SK-N-SH (cell line): ENCODE measurements around the gene HPCAL1. TPM values are rescaled to one million over a fixed set of nuclear protein-coding genes. Genes with fewer than 3 reads are reported as not detected.

Experiments
- CTCF ChIA-PET: fragments of 300-600, 350-600 bp; formaldehyde crosslinking; extraction: SDS; loops from one replicate; lab custom pipeline; 2021; lab: Yijun Ruan, JAX
- POLR2A ChIA-PET: fragments of 350-600 bp; sonication (Branson Sonifier 250); formaldehyde crosslinking; extraction: SDS; loops from one replicate; lab custom pipeline; 2020; ENCODE audit warnings: antibody characterized with exemption, inconsistent platforms; lab: Yijun Ruan, JAX
- DNase-seq: peaks from one replicate; pipeline ENCODE4 v3.0.0; 2012
- H2AFZ ChIP-seq: fragments of 200-600 bp; sonication (generic); 2 replicates; pipeline ENCODE4 v1.8.1; 2016; ENCODE audit warnings: antibody characterized with exemption, mild to moderate bottlenecking, low read depth
- H3F3A ChIP-seq: fragments of 200-600 bp; sonication (generic); replicated peaks from 2 replicates; pipeline ENCODE3; 2016; ENCODE audit warnings: antibody characterized with exemption, mild to moderate bottlenecking; ENCODE audit not compliant: insufficient read depth
- H3K27ac ChIP-seq, 2 experiments: fragments of 200-500 bp in 1 of 2; fragments of 200-600 bp in 1 of 2; sonication (Bioruptor generic) in 1 of 2; sonication (generic), shearing (Covaris generic) in 1 of 2; 2 replicates each; pipeline versions ENCODE4 v1.5.1 to v1.6.1; 2014 to 2016; ENCODE audit warnings: low read depth in 2 of 2, inconsistent platforms in 1 of 2, low read length in 1 of 2, mild to moderate bottlenecking in 1 of 2, mixed read lengths in 1 of 2
- H3K27me3 ChIP-seq: fragments of 200-600 bp; sonication (generic), shearing (Covaris generic); 2 replicates; pipeline ENCODE4 v1.6.1; 2016; ENCODE audit warnings: mixed run types; ENCODE audit not compliant: insufficient read depth
- H3K36me3 ChIP-seq, 2 experiments: fragments of 200-500 bp in 1 of 2; fragments of 200-600 bp in 1 of 2; sonication (Bioruptor generic) in 1 of 2; sonication (generic) in 1 of 2; replicated peaks in 1 of 2; 2 replicates each; pipeline versions ENCODE3 to v1.5.1; 2014 to 2016; ENCODE audit warnings: low read length in 1 of 2, mild to moderate bottlenecking in 1 of 2; ENCODE audit not compliant: insufficient read depth in 2 of 2, control insufficient read depth in 1 of 2
- H3K4me1 ChIP-seq, 2 experiments: fragments of 200-500 bp in 1 of 2; fragments of 200-600 bp in 1 of 2; sonication (Bioruptor generic) in 1 of 2; sonication (generic), shearing (Covaris generic) in 1 of 2; 2 replicates each; pipeline versions ENCODE4 v1.5.1 to v1.6.1; 2014 to 2016; ENCODE audit warnings: low read depth in 1 of 2, low read length in 1 of 2, mixed run types in 1 of 2; ENCODE audit not compliant: insufficient read depth in 2 of 2, control insufficient read depth in 1 of 2
- H3K4me2 ChIP-seq: fragments of 200-600 bp; sonication (generic), shearing (Covaris generic); 2 replicates; pipeline ENCODE4 v1.6.1; 2017; ENCODE audit warnings: mixed run types
- H3K4me3 ChIP-seq, 2 experiments: fragments of 200-500 bp in 1 of 2; fragments of 200-600 bp in 1 of 2; sonication (Bioruptor generic) in 1 of 2; sonication (generic), shearing (Covaris generic) in 1 of 2; 2 replicates each; pipeline versions ENCODE4 v1.5.1 to v1.8.1; 2014 to 2016; ENCODE audit warnings: low read depth in 2 of 2, inconsistent platforms in 1 of 2, low read length in 1 of 2, mild to moderate bottlenecking in 1 of 2, mixed read lengths in 1 of 2, moderate library complexity in 1 of 2
- H3K79me2 ChIP-seq: fragments of 200-600 bp; sonication (generic); 2 replicates; pipeline ENCODE4 v1.8.1; 2017; ENCODE audit warnings: mild to moderate bottlenecking; ENCODE audit not compliant: insufficient read depth
- H3K9ac ChIP-seq: fragments of 200-600 bp; sonication (generic); 2 replicates; pipeline ENCODE4 v1.6.1; 2017; ENCODE audit warnings: mixed run types
- H3K9me2 ChIP-seq: fragments of 200-600 bp; sonication (generic); 2 replicates; pipeline ENCODE4 v1.6.1; 2017; ENCODE audit warnings: mixed run types
- H3K9me3 ChIP-seq: fragments of 200-600 bp; sonication (generic); 2 replicates; pipeline ENCODE4 v1.6.1; 2017; ENCODE audit warnings: mixed run types, mild to moderate bottlenecking, moderate library complexity
- H4K20me1 ChIP-seq: fragments of 200-600 bp; sonication (generic); 2 replicates; pipeline ENCODE4 v1.6.1; 2017; ENCODE audit warnings: mild to moderate bottlenecking, mixed run types; ENCODE audit not compliant: insufficient read depth
- CHD2 ChIP-seq: fragments of 150-350 bp; IDR thresholded peaks from 2 replicates; pipeline ENCODE4 v1.6.1; 2018; ENCODE audit warnings: low read length; ENCODE audit not compliant: partially characterized antibody
- CTCF ChIP-seq: fragments of 200-600 bp; sonication (generic); IDR thresholded peaks from 2 replicates; pipeline ENCODE4 v1.6.1; 2017; ENCODE audit warnings: antibody characterized with exemption, mild to moderate bottlenecking, moderate library complexity
- ELF1 ChIP-seq: IDR thresholded peaks from 2 replicates; pipeline ENCODE4 v1.4.0; 2012
- EZH2phosphoT487 ChIP-seq: fragments of 200-600 bp; sonication (generic); IDR thresholded peaks from 2 replicates; pipeline ENCODE4 v1.6.1; 2017; ENCODE audit warnings: low read depth, mixed run types, mild to moderate bottlenecking, antibody characterized with exemption, moderate library complexity, borderline replicate concordance
- FOXJ3 ChIP-seq: sonication (generic); formaldehyde crosslinking; IDR thresholded peaks from 2 replicates; pipeline ENCODE4 v1.5.1; 2020; ENCODE audit warnings: mild to moderate bottlenecking, missing genetic modification reagents
- FOXM1 ChIP-seq: IDR thresholded peaks from 2 replicates; pipeline ENCODE4 v1.4.0; 2012; ENCODE audit warnings: low read depth, mild to moderate bottlenecking
- GABPA ChIP-seq: IDR thresholded peaks from 2 replicates; pipeline ENCODE4 v1.4.0; 2012; ENCODE audit warnings: low read depth, mild to moderate bottlenecking
- JUND ChIP-seq: IDR thresholded peaks from 2 replicates; pipeline ENCODE4 v1.4.0; 2012
- MEF2A ChIP-seq: IDR thresholded peaks from 2 replicates; pipeline ENCODE4 v1.4.0; 2012; ENCODE audit warnings: low read depth, borderline replicate concordance
- POLR2AphosphoS5 ChIP-seq: IDR thresholded peaks from 2 replicates; pipeline ENCODE4 v1.6.1; 2012; ENCODE audit warnings: low read depth, low read length
- RXRA ChIP-seq: IDR thresholded peaks from 2 replicates; pipeline ENCODE4 v1.4.0; 2012; ENCODE audit warnings: low read depth, mild to moderate bottlenecking, borderline replicate concordance
- SIN3A ChIP-seq: IDR thresholded peaks from 2 replicates; pipeline ENCODE4 v1.6.1; 2012; ENCODE audit warnings: low read depth, mild to moderate bottlenecking, low read length, moderate library complexity, borderline replicate concordance
- SMC3 ChIP-seq: IDR thresholded peaks from 2 replicates; pipeline ENCODE4 v1.6.1; 2012; ENCODE audit warnings: low read depth, low read length, improper control_type of control experiment
- TAF1 ChIP-seq: IDR thresholded peaks from 2 replicates; pipeline ENCODE4 v1.6.1; 2012; ENCODE audit warnings: low read depth, mild to moderate bottlenecking, low read length, moderate library complexity, borderline replicate concordance
- TCF12 ChIP-seq: IDR thresholded peaks from 2 replicates; pipeline ENCODE4 v1.4.0; 2012
- TEAD4 ChIP-seq: IDR thresholded peaks from 2 replicates; pipeline ENCODE4 v1.4.0; 2012; ENCODE audit warnings: mild to moderate bottlenecking, borderline replicate concordance; ENCODE audit not compliant: insufficient read depth
- USF2 ChIP-seq: fragments of 150-350 bp; IDR thresholded peaks from 2 replicates; pipeline ENCODE4 v1.6.1; 2017; ENCODE audit warnings: antibody characterized with exemption, low read length, low read depth, borderline replicate concordance
- WGBS: methylation state at CpG from one replicate; pipeline ENCODE4 v1.1.6; 2017; ENCODE audit warnings: low lambda C conversion rate; 5-methylcytosine and 5-hydroxymethylcytosine counted together
- polyA plus RNA-seq, 3 experiments: library from polyadenylated mRNA; depleted of rRNA; stranded (reverse); fragments of >200 nt; gene quantifications; 2 replicates each; pipeline ENCODE4 v1.2.3, GENCODE V29; 2012
- TF ChIP-seq, protein P1 (sequence below): IDR thresholded peaks from 2 replicates; pipeline ENCODE4 v1.4.0; 2012; ENCODE audit warnings: low read depth
- TF ChIP-seq, protein P2 (sequence below): IDR thresholded peaks from 2 replicates; pipeline ENCODE4 v1.6.1; 2012; ENCODE audit warnings: mild to moderate bottlenecking, low read depth, low read length, moderate library complexity
- TF ChIP-seq, protein P3 (sequence below): fragments of 150-350 bp; IDR thresholded peaks from 2 replicates; pipeline ENCODE4 v1.6.1; 2016; ENCODE audit warnings: mild to moderate bottlenecking, low read depth, low read length

Gene HPCAL1
- polyA plus RNA-seq, 1 of the 3 experiments (the other 2 are of a cell fraction) = 77.0 TPM

DNA sequence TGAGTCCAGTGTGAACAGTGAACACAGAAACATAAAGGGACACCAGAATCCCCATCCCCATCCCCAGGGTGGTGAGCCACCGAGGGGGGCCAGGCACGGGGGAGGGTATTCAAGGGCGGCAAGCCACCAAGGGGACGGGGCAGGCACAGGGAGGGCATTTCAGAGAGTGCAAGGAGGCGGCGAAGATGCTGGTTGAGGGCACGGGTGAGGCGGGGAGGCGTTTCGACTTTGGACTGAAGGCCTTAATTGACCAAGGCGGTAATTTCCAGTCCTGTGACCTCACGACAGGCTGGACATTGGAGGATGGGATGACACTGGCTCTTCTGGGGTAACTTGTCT, 75.0 kb downstream of the HPCAL1 start:
- no peaks in the 10 kb centered on the region for H3K9me2 ChIP-seq
- H3K4me3 ChIP-seq = no peak overlapping the region
- H2AFZ ChIP-seq = no peak overlapping the region
- H3K4me1 ChIP-seq = peaks cover 0 to 67% of the 10 kb centered on the region in 2 experiments; a peak in 1 of 4 replicates
- CTCF ChIA-PET = interaction anchor here (1.4 kb wide), 1 partner anchor 253 kb away, joined by 3 read pairs; no protein-coding TSS in a partner anchor
- 94% methylated on average over 12 of the region's 12 CpGs for WGBS
- no peak overlapping the region for H3K4me2 ChIP-seq
- no peak for TF ChIP-seq CTCF
- TF ChIP-seq RXRA = no peak
- TF ChIP-seq, protein P1, sequence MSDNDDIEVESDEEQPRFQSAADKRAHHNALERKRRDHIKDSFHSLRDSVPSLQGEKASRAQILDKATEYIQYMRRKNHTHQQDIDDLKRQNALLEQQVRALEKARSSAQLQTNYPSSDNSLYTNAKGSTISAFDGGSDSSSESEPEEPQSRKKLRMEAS = no peak
- no peak for TF ChIP-seq ELF1
- TF ChIP-seq TCF12 = no peak
- no peak for TF ChIP-seq CHD2
- no peak for TF ChIP-seq EZH2phosphoT487
- TF ChIP-seq, protein P2, sequence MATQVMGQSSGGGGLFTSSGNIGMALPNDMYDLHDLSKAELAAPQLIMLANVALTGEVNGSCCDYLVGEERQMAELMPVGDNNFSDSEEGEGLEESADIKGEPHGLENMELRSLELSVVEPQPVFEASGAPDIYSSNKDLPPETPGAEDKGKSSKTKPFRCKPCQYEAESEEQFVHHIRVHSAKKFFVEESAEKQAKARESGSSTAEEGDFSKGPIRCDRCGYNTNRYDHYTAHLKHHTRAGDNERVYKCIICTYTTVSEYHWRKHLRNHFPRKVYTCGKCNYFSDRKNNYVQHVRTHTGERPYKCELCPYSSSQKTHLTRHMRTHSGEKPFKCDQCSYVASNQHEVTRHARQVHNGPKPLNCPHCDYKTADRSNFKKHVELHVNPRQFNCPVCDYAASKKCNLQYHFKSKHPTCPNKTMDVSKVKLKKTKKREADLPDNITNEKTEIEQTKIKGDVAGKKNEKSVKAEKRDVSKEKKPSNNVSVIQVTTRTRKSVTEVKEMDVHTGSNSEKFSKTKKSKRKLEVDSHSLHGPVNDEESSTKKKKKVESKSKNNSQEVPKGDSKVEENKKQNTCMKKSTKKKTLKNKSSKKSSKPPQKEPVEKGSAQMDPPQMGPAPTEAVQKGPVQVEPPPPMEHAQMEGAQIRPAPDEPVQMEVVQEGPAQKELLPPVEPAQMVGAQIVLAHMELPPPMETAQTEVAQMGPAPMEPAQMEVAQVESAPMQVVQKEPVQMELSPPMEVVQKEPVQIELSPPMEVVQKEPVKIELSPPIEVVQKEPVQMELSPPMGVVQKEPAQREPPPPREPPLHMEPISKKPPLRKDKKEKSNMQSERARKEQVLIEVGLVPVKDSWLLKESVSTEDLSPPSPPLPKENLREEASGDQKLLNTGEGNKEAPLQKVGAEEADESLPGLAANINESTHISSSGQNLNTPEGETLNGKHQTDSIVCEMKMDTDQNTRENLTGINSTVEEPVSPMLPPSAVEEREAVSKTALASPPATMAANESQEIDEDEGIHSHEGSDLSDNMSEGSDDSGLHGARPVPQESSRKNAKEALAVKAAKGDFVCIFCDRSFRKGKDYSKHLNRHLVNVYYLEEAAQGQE = no peak
- no peak for TF ChIP-seq GABPA
- TF ChIP-seq POLR2AphosphoS5 = no peak
- TF ChIP-seq USF2 = no peak
- TF ChIP-seq FOXJ3 (CRISPR knock-in tag) = no peak
- TF ChIP-seq SMC3 = no peak
- TF ChIP-seq TAF1 = no peak
- TF ChIP-seq FOXM1 = no peak
- TF ChIP-seq SIN3A = no peak
- TF ChIP-seq TEAD4 = no peak
- no peak for TF ChIP-seq MEF2A
- TF ChIP-seq, protein P3, sequence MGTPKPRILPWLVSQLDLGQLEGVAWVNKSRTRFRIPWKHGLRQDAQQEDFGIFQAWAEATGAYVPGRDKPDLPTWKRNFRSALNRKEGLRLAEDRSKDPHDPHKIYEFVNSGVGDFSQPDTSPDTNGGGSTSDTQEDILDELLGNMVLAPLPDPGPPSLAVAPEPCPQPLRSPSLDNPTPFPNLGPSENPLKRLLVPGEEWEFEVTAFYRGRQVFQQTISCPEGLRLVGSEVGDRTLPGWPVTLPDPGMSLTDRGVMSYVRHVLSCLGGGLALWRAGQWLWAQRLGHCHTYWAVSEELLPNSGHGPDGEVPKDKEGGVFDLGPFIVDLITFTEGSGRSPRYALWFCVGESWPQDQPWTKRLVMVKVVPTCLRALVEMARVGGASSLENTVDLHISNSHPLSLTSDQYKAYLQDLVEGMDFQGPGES = no peak
- TF ChIP-seq JUND = no peak
- TF ChIP-seq, all 33 proteins: peak for 0
- Histone ChIP-seq H3K9me3 (no peaks in the 10 kb centered on the region), H3K36me3 (no peaks in the 10 kb centered on the region), H3F3A (no peaks in the 10 kb centered on the region), H3K79me2 (no peaks in the 10 kb centered on the region), H4K20me1 (peaks cover 5% of the 10 kb centered on the region; the same call in 1 of the 2 replicates), H3K9ac (no peak overlapping the region), H3K27ac (no peak overlapping the region), H3K27me3 (no peaks in the 10 kb centered on the region)
- POLR2A ChIA-PET = no interaction called here
- DNase-seq = no peak
